Smooth muscle cell (in vitro differentiated cells): ENCODE results near the gene STAB2. TPM values are rescaled to one million over a fixed set of nuclear protein-coding genes. Genes with fewer than 3 reads are reported as not detected.

Source experiments
- DNase-seq: peaks from one replicate; lab custom pipeline; 2025; ENCODE audit not compliant: unreplicated experiment; lab: John Stamatoyannopoulos, UW
- H2AFZ ChIP-seq: fragments of 200-600 bp; sonication (generic); 2 replicates; pipeline ENCODE4 v1.6.0; 2016; ENCODE audit warnings: antibody characterized with exemption, low read depth, mild to moderate bottlenecking
- H3F3A ChIP-seq: fragments of 200-600 bp; sonication (generic); 2 replicates; pipeline ENCODE4 v1.6.0; 2017; ENCODE audit warnings: antibody characterized with exemption, low read depth
- H3K27ac ChIP-seq: fragments of 200-600 bp; sonication (generic); 2 replicates; pipeline ENCODE4 v1.5.1; 2016; ENCODE audit warnings: low read depth, mild to moderate bottlenecking
- H3K27me3 ChIP-seq: fragments of 200-600 bp; sonication (generic); 2 replicates; pipeline ENCODE4 v1.6.1; 2016; ENCODE audit warnings: low read depth, mild to moderate bottlenecking
- H3K36me3 ChIP-seq: fragments of 200-600 bp; sonication (generic); 2 replicates; pipeline ENCODE4 v1.5.1; 2016; ENCODE audit warnings: low read depth
- H3K4me1 ChIP-seq: fragments of 200-600 bp; sonication (generic); 2 replicates; pipeline ENCODE4 v1.5.1; 2016; ENCODE audit warnings: low read depth
- H3K4me2 ChIP-seq: fragments of 200-600 bp; sonication (generic); 2 replicates; pipeline ENCODE4 v1.6.0; 2016; ENCODE audit warnings: mild to moderate bottlenecking
- H3K4me3 ChIP-seq: fragments of 200-600 bp; sonication (generic); 2 replicates; pipeline ENCODE4 v1.5.1; 2016; ENCODE audit warnings: mild to moderate bottlenecking
- H3K79me2 ChIP-seq: fragments of 200-600 bp; sonication (generic); 2 replicates; pipeline ENCODE4 v1.6.0; 2016; ENCODE audit warnings: low read depth, mild to moderate bottlenecking
- H3K9ac ChIP-seq: fragments of 200-600 bp; sonication (generic); 2 replicates; pipeline ENCODE4 v1.6.0; 2016; ENCODE audit warnings: low read depth
- H3K9me3 ChIP-seq: fragments of 200-600 bp; sonication (generic); replicated peaks from 2 replicates; pipeline ENCODE4 v1.5.1; 2016; ENCODE audit warnings: low read depth
- H4K20me1 ChIP-seq: fragments of 200-600 bp; sonication (generic); 2 replicates; pipeline ENCODE4 v1.6.0; 2016; ENCODE audit warnings: low read depth
- WGBS: methylation state at CpG from one replicate; pipeline ENCODE4 v1.1.7; 2016; ENCODE audit warnings: low lambda C conversion rate; 5-methylcytosine and 5-hydroxymethylcytosine counted together
- polyA plus RNA-seq: library from polyadenylated mRNA; unstranded; fragments of >200 nt; fragmentation: Nextera tagmentation; extraction: Ambion mirVana; gene quantifications from 2 replicates; pipeline ENCODE4 v1.2.1, GENCODE V29; 2016
- total RNA-seq: library from RNA; depleted of rRNA; stranded (reverse); fragments of >200 nt; gene quantifications from 2 replicates; pipeline ENCODE4 v1.2.3, GENCODE V29; 2014
- TF ChIP-seq, protein P1 (sequence below): fragments of 200-600 bp; sonication (generic); IDR thresholded peaks from 2 replicates; pipeline ENCODE4 v1.5.1; 2017; ENCODE audit warnings: borderline replicate concordance, mild to moderate bottlenecking, antibody characterized with exemption; ENCODE audit not compliant: insufficient read depth, poor library complexity, severe bottlenecking

The STAB2 gene
- total and polyA plus RNA-seq, 2 experiments from 2014 or later, result not detected

DNA sequence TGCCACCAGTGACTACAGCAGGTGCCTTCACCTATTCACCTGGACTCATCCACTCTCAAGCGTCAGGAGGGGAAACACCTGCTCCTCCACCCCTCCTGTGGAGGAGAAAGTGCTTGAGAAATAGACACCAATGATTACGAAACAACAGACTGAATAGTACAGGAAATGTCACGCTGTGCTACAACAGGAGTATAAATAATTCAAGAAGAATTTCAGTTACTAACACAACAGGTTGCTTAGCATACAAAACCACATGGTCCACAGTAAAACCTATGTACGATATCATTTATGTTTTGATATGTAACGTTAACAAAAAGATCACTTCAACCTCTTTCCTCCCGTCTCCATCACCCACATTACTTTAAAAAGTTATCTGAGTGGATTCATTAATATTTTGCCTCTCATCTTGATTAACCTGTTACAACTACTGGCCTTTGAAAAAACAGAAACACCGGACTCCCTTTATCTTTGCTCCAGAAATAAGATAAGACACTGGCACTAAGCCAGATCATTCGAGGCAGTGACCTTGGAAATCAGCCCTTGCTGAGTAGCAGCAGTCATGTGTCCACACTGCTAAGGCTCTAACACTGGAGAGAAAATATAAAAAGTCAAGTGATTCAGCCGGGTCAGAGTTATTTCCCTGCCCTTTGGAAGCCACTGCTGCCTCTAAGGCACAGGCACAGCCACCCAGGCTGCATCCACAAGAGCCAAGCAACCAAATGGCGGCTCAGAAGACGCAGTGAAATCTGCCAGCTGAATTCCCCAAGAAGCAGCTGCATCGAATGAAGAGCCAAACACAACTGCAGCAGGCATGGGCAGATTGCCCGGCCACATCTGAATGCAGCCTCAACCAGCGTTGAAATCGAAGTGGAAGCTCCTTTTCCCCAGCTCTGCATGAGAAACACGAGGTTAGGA, 213.0 kb downstream of the STAB2 start:
- Histone ChIP-seq H3K4me3 (no peak overlapping the region), H3K9ac (no peak overlapping the region), H3K79me2 (no peaks in the 10 kb centered on the region), H3K36me3 (no peaks in the 10 kb centered on the region), H3K9me3 (no peaks in the 10 kb centered on the region), H3K4me1 (no peaks in the 10 kb centered on the region), H3K27ac (no peak overlapping the region), H3F3A (no peaks in the 10 kb centered on the region), H2AFZ (no peak overlapping the region), H3K27me3 (no peaks in the 10 kb centered on the region), H4K20me1 (no peaks in the 10 kb centered on the region), H3K4me2 (no peak overlapping the region)
- no peak for DNase-seq
- TF ChIP-seq, protein P1, sequence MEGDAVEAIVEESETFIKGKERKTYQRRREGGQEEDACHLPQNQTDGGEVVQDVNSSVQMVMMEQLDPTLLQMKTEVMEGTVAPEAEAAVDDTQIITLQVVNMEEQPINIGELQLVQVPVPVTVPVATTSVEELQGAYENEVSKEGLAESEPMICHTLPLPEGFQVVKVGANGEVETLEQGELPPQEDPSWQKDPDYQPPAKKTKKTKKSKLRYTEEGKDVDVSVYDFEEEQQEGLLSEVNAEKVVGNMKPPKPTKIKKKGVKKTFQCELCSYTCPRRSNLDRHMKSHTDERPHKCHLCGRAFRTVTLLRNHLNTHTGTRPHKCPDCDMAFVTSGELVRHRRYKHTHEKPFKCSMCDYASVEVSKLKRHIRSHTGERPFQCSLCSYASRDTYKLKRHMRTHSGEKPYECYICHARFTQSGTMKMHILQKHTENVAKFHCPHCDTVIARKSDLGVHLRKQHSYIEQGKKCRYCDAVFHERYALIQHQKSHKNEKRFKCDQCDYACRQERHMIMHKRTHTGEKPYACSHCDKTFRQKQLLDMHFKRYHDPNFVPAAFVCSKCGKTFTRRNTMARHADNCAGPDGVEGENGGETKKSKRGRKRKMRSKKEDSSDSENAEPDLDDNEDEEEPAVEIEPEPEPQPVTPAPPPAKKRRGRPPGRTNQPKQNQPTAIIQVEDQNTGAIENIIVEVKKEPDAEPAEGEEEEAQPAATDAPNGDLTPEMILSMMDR, result no peak
- WGBS, result 84% methylated on average over 16 of the region's 16 CpGs

DNA sequence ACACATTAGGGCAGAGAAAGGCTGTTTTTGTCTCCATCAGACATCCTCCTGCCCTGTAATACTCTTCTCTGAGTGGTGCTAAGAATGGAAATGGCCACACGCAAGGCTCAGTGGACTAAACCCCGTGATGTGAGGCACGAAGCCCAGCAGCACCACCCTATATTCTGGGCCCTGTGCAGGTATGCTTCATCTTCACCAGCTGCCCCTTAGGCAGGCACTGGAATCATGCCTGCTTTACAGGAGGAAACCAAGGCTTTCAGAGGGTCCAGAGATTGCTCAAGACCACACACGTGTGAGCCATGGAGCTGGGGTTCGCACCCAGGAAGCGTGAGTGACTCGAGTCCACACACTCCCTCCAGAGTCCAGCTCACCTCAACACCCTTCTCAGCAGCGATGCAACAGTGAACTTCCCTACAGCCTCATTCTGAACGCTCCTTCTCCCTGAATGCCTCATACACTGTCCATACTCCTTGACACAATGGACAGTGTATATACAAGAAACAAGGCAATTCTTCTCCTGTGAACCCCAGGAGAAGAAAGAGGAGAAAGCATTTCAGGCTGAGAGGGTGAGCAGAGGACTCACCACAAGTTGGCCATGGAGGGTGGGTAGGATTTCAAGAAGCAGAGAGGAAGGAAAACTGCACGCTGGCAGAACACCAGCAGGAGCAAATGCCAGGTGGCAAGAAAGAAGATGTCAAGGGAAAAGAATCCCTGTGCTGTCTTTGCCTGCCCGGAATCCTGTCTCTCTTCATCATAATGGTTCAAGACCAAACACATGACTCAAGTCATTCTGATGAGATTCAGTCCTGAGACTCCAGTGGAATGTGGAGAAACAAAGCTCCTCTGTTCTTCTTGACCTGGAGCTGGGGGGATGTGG, 214.9 kb downstream of the STAB2 start:
- Histone ChIP-seq H3K4me3 (no peak overlapping the region), H3K9ac (no peak overlapping the region), H3K27ac (no peak overlapping the region), H3K79me2 (no peaks in the 10 kb centered on the region), H3K4me1 (no peaks in the 10 kb centered on the region), H3F3A (peaks cover 6% of the 10 kb centered on the region), H3K27me3 (no peaks in the 10 kb centered on the region), H4K20me1 (no peaks in the 10 kb centered on the region), H3K36me3 (no peaks in the 10 kb centered on the region), H2AFZ (no peak overlapping the region), H3K9me3 (no peaks in the 10 kb centered on the region), H3K4me2 (no peak overlapping the region)
- TF ChIP-seq, protein P1, result no peak
- no peak for DNase-seq
- 96% methylated on average over 11 of the region's 11 CpGs for WGBS

DNA sequence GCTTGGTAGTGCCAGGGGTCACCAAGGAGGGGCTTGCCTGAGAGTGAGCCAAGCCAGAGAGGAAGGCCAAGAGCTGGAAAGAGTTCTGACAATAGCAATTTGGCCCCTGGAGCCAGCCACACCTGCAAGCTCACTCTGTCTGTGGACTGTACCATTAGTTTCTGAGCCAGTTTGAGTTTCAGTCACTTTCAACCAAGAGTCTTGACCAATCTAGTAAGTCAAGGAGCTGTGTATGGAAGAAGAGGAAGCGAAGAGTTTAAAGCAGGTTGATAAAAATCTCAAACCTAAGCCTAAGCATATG, 215.5 kb downstream of the STAB2 start:
- no peak overlapping the region for H3K4me3 ChIP-seq
- TF ChIP-seq, protein P1, result no peak
- no peaks in the 10 kb centered on the region for H3K9me3 ChIP-seq
- no peaks in the 10 kb centered on the region for H3K27me3 ChIP-seq
- peaks cover 6% of the 10 kb centered on the region for H3F3A ChIP-seq
- no peaks in the 10 kb centered on the region for H3K79me2 ChIP-seq
- no peak overlapping the region for H2AFZ ChIP-seq
- 96% methylated on average over 1 of the region's 1 CpG for WGBS
- H3K27ac ChIP-seq, result no peak overlapping the region
- no peak overlapping the region for H3K4me2 ChIP-seq
- H4K20me1 ChIP-seq, result no peaks in the 10 kb centered on the region
- DNase-seq, result no peak
- no peaks in the 10 kb centered on the region for H3K36me3 ChIP-seq
- no peaks in the 10 kb centered on the region for H3K4me1 ChIP-seq
- H3K9ac ChIP-seq, result no peak overlapping the region
